ENCODE data around the gene STX12.
"Not testable (repeated sequence)": the region's sequence is repeated elsewhere in the genome, so short reads cannot be mapped to it uniquely, and the experiment has no call there.

Gene STX12

DNA sequence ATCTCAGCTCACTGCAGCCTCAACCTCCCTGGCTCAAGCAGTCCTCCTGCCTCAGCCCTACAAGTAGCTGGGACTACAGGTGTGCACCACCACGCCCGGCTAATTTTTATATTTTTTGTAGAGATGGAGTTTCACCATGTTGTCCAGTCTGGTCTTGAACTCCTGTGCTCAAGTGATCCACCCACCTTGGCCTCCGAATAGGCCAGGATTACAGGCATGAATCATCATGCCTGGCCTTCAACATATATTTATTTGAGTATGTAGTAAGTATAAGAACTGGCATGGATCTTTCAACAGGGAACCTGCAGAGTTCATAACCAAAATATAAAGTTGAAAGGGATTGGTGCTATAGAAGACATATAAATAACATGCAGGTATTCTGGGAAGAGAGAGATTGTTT, 2.3 kb downstream of the STX12 start:
- not testable (repeated sequence) for DNase-seq (ENCODE audit: low spot score)

DNA sequence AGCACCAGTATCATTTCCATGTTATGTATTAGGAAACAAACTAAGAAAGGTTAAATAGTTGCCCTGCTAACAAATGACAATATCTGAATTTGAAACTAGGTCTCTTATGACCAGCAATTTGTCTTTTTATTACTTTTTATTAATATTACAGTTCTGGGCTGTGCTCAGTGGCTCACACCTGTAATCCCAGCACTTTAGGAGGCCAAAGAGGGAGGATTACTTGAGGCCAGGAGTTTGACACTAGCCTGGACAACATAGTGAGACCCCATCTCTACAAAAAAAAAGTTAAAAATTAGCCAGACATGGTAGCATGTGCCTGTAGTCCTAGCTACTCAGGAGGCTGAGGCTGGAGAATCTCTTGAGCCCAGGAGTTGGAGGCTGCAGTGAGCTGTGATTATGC, 3.3 kb downstream of the STX12 start:
- not testable (repeated sequence) for DNase-seq (ENCODE audit: low spot score)

DNA sequence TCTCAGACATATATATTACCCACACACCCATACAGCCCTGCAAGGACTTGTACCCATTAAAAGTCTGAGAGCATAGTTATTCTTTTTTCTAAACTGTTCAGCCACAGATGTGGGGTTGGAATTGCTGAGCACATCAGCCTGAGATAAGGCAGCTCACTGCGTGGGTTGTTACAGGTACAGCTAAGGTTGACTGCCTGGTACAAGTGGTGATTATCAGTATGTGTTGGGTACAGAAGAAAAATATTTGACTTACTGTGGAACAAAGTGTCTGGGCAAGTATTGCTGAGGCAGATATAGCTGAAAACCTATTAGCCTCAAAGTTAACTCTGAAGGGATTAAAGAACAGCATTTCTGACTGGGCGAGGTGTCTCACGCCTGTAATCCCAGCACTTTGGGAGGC, 5.0 kb downstream of the STX12 start:
- no peak for DNase-seq (ENCODE audit: low spot score)

DNA sequence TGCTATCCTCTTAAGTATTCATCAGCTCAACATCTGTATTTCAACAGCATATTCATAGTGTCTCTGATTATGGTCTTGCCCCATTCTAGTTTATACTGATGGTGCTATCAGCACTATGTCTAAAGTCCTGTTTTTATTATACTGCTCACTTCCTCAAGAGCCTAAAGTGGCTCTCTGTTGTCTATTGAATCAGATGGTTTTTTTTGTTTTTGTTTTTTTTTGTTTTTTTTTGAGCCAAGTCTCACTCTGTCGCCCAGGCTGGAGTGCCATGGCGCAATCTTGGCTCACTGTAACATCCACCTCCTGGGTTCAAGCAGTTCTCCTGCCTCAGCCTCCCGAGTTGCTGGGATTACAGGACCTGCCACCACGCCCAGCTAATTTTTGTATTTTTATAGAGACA, 6.1 kb downstream of the STX12 start:
- DNase-seq (ENCODE audit: low spot score): no peak

- DNase-seq (ENCODE audit: low spot score): no peak
These were observed 9.9 kb downstream of the STX12 start for GRCh38 chr1:27782950-27783349.

DNA sequence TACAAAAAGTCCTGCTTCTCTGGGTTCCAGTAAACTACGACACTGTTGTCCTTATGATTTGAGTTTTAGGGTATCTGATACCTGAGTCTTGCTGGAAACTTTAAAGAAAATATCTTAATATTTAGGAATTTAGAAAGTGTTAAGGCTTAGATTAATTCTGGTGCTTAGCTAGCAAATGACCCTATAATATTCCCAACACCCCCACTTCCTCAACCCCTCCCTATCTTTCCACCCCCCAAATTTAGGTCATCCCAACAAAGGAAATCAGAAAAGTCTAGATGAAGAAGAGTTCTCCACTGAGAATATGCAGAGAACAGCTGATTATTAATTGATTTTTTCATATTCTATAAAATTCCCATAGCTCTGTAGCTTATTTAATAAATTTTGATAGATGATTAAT, 11.7 kb downstream of the STX12 start:
- DNase-seq (ENCODE audit: low spot score): no peak

GRCh38 chr1:27785781-27786455, 12.9 kb downstream of the STX12 start:
- no peak for DNase-seq (ENCODE audit: low spot score)

DNA sequence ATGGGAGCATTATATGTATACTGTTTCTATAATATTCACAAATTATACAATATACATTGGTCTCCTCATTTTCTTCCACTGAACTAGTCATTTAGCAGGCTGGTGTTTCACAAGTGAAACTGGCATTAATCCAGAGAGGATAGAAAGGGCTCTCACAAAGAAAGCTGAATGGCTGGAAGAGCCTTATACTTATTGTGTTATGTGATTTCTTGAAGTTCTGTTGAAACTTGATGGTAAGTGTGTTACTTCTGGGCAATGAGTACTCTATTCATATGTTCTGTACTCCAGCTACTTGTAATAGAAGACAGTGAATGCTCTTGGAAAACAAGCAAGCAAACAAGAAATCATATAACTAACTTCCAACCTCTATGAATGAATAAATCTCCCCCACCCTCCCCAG, 14.9 kb downstream of the STX12 start:
- no peak for DNase-seq (ENCODE audit: low spot score)

GRCh38 chr1:27789540-27790041, 16.6 kb downstream of the STX12 start:
- DNase-seq (ENCODE audit: low spot score): no peak

DNA sequence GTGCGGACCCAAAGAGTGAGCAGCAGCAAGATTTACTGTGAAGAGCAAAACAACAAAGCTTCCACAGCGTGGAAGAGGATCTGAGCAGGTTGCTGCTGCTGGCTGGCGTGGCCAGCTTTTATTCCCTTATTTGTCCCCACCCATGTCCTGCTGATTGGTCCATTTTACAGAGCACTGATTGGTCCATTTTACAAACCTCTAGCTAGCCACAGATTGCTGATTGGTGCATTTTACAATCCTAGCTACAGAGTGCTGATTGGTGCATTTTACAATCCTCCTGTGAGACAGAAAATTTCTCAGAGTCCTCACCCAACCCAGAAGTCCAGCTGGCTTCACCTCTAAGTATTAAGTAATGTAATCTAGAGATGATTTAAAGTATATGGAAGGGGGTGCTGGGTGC, 17.3 kb downstream of the STX12 start:
- DNase-seq (ENCODE audit: low spot score): not testable (repeated sequence)

DNA sequence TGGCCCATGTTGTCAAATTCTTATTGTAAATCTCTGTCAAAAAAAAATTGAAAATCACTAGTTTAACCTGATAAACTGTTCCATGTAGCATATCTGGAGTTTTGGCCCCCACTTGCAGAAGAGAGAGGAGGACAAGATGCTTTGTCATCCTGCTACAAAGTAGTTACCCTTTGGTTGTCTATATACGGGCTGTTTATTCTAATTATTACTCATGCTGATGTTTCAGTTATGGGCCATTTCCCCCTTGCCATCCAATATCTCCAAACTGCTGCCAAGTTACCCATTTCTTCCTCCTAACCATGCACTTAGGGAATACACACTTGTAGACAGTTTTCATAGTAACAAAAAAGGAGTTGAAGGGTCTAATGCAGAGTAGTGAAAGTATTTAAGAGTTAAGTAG, 22.6 kb downstream of the STX12 start:
- DNase-seq (ENCODE audit: low spot score): no peak

DNA sequence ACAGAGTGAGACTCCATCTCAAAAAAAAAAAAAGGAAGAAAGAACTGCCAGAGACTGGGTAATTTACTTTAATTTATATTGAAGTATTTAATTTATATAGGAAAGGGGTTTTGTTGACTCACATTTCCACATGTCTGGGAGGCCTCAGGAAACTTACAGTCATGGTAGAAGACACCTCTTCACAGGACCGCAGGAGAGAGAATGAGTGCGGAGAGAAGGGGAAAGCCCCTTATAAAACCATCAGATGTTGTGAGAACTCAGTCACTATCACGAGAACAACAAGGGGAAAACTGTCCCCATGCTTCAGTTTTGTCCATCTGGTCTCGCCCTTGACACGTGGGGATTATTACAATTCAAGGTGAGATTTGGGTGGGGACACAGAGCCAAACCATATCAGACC, 31.8 kb downstream of the STX12 start:
- DNase-seq (ENCODE audit: low spot score): no peak

DNA sequence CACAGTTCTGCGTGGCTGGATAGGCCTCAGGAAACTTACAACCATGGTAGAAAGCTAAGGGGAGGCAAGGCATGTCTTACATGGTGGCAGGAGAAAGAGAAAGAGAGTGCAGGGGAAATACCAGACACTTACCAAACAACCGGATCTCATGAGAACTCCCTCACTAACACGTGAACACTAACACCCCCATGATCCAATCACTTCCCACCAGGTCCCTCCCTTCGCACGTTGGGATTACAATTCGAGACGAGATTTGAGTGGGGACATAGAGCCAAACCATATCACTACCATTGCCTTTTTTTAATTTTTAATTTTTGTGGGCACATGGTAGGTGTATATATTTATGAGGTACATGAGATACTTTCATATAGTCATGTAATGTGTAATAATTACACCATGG, 33.7 kb downstream of the STX12 start:
- no peak for DNase-seq (ENCODE audit: low spot score)

GRCh38 chr1:27807385-27807784, 34.4 kb downstream of the STX12 start:
- no peak for DNase-seq (ENCODE audit: low spot score)

DNA sequence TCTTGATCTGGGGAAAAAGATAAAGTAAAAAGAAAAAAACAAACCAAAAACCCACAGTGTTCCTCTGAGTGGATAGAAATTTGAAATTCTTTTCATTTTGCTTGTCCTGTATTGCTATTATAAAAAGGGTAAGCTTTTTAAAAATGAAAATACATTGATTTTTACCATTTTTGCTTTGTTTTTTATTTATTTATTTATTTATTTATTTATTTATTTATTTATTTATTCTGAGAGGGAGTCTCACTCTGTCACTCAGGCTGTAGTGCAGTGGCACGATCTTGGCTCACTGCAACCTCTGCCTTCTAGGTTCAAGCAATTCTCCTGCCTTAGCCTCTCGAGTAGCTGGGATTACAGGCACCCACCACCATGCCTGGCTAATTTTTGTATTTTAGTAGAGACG, 35.1 kb downstream of the STX12 start:
- not testable (repeated sequence) for DNase-seq (ENCODE audit: low spot score)

DNA sequence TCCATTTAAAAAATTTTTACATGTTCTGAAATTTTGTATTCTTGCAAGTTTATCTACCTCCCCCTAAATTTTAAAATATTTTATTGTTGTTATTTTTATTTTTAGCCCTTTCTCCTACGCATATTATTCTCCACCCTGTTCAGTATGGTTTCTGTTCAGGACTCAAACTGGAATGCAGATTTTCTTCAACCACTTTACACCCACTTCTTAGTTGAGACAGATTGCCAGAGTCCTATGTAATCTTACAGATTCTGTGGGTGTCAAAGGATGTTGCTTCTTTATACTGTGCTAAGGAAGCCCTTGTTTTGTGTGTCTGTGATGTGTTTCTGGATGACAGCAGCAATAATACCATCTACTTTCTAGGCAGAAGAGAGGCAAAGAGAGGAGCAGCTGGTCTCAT, 36.9 kb downstream of the STX12 start:
- no peak for DNase-seq (ENCODE audit: low spot score)

GRCh38 chr1:27811741-27812500, 38.9 kb downstream of the STX12 start:
- DNase-seq (ENCODE audit: low spot score): no peak

DNA sequence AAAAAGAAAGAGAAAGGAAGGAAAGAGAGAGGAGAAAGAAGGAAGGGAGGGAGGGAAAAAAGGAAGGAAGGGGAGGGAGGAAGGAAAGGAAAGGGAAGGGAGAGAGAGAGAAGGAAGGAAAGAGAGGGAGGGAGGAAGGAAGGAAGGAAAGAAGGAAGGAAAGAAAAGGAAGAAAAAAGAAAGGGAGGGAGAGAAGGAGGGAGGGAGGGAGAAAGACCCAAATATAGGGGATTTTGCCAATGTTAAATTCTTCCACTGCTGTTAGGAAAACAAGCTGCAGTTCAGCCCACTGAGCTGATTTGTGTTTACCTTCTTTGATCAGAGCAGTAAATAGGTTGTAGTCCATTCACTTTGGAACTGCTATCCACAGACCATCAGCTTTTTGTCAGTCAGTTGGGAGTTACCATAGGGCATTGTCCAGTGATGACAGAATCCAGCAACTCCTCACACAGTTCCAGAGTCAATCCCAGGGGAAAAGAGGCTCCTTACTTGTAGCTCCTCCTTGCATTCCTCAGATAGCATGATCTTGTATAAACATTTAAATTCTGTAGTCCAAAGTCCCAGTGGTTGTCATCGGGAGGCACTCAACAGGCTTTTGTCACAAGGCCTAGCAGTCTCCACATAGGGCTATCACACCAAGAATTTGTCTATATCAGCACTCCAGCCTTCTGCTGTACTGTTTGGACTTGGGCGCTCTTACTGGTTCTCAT, 44.1 kb downstream of the STX12 start:
- DNase-seq (ENCODE audit: low spot score): no peak

- no peak for DNase-seq (ENCODE audit: low spot score)
These were observed 48.8 kb downstream of the STX12 start for GRCh38 chr1:27821761-27822315.

DNA sequence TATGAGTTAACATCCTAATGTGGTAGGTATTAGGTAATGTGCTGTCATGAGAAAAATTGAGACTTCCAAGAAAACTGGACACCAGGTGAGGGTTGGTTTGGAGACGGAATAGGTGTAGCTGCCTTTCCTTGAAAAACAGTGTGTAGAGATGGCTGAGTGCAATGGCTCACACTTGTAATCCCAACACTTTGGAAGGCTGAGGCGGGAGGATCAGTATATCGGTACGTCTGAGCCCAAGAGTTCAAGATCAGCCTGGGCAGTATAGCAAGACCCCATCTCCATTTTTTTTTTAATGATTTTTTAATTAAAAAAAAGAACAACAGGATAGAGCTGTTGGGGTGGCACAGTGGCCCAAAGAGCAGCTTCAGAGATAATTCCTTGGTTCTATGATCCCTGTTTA, 50.8 kb downstream of the STX12 start:
- no peak for DNase-seq (ENCODE audit: low spot score)

DNA sequence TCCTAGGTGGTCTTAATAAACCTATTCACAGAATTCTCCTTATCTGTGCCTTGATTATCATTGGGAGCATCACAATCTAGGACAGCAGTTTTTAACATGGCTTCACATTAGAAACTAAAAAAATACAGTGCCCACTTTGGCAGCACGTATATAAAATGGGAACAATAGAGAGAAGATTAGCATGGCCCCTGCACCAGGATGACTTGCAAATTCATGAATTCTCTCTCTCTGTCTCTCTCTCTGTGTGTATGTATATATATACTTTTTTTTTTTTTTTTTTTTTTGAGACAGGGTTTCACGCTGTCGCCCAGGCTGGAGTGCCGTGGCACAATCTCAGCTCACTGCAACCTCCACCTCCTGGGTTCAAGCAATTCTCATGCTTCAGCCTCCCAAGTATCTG, 51.4 kb downstream of the STX12 start:
- no peak for DNase-seq (ENCODE audit: low spot score)

- not testable (repeated sequence) for DNase-seq (ENCODE audit: low spot score)
These were observed 56.4 kb downstream of the STX12 start for GRCh38 chr1:27829339-27829960.
